Measurements from ENCODE around the gene SAMD1. TPM values are rescaled to one million over a fixed set of nuclear protein-coding genes. Genes with fewer than 3 reads are reported as not detected.

The SAMD1 gene
- total and polyA plus RNA-seq, 2 of the 13 experiments (the other 11 are each of a cell fraction or from before 2014, with no cell fraction given) = 17.5 to 45.0 TPM

- TF ChIP-seq ZBTB40 (IDR thresholded peaks at IDR 0.05) (no peak), ZBTB40 (CRISPR knock-in tag; IDR thresholded peaks at IDR 0.05) (no peak; the same call in 1 of the 2 replicates), HES4 (CRISPR knock-in tag; IDR thresholded peaks at IDR 0.05; ENCODE audit: borderline replicate concordance) (peak; percentile 87; the same call in 1 of the 2 replicates), ZSCAN21 (CRISPR knock-in tag; IDR thresholded peaks at IDR 0.05; ENCODE audit: borderline replicate concordance) (peak; percentile 82; the same call in 1 of the 2 replicates), CREB3 (CRISPR knock-in tag; IDR thresholded peaks at IDR 0.05) (no peak), MAFF (IDR thresholded peaks at IDR 0.05; ENCODE audit: low read depth, low read length) (no peak), TCF7 (IDR thresholded peaks at IDR 0.05; ENCODE audit: low read depth) (no peak), TBX2 (CRISPR knock-in tag; IDR thresholded peaks at IDR 0.05; ENCODE audit: borderline replicate concordance) (no peak; the same call in 1 of the 2 replicates), ZNF264 (CRISPR knock-in tag; IDR thresholded peaks at IDR 0.05) (no peak), ZNF333 (CRISPR knock-in tag; IDR thresholded peaks at IDR 0.05; ENCODE audit: borderline replicate concordance) (peak; percentile 75; the same call in 1 of the 2 replicates), RFX3 (CRISPR knock-in tag; IDR thresholded peaks at IDR 0.05) (no peak), HDAC2 (CRISPR knock-in tag; IDR thresholded peaks at IDR 0.05) (peak; percentile 60; the same call in 1 of the 2 replicates), PBX2 (CRISPR knock-in tag; IDR thresholded peaks at IDR 0.05) (peak; percentile 88)
- TF ChIP-seq, protein P1, sequence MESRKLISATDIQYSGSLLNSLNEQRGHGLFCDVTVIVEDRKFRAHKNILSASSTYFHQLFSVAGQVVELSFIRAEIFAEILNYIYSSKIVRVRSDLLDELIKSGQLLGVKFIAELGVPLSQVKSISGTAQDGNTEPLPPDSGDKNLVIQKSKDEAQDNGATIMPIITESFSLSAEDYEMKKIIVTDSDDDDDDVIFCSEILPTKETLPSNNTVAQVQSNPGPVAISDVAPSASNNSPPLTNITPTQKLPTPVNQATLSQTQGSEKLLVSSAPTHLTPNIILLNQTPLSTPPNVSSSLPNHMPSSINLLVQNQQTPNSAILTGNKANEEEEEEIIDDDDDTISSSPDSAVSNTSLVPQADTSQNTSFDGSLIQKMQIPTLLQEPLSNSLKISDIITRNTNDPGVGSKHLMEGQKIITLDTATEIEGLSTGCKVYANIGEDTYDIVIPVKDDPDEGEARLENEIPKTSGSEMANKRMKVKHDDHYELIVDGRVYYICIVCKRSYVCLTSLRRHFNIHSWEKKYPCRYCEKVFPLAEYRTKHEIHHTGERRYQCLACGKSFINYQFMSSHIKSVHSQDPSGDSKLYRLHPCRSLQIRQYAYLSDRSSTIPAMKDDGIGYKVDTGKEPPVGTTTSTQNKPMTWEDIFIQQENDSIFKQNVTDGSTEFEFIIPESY (CRISPR knock-in tag; IDR thresholded peaks at IDR 0.05) = no peak
Observed at GRCh38 chr19:14136509-14137281, 46.1 kb upstream of the SAMD1 start, which contains the start of gene ASF1B (continued).
